Suppressor macrophage treated with lipopolysaccharide for 4 hours (primary cell): ENCODE results near the gene GAK.
"Not testable (repeated sequence)": the region's sequence is repeated elsewhere in the genome, so short reads cannot be mapped to it uniquely, and the experiment has no call there.

Experiments used
- DNase-seq: peaks from one replicate; pipeline ENCODE4 v3.0.0-alpha.2; 2020

GAK gene

DNA sequence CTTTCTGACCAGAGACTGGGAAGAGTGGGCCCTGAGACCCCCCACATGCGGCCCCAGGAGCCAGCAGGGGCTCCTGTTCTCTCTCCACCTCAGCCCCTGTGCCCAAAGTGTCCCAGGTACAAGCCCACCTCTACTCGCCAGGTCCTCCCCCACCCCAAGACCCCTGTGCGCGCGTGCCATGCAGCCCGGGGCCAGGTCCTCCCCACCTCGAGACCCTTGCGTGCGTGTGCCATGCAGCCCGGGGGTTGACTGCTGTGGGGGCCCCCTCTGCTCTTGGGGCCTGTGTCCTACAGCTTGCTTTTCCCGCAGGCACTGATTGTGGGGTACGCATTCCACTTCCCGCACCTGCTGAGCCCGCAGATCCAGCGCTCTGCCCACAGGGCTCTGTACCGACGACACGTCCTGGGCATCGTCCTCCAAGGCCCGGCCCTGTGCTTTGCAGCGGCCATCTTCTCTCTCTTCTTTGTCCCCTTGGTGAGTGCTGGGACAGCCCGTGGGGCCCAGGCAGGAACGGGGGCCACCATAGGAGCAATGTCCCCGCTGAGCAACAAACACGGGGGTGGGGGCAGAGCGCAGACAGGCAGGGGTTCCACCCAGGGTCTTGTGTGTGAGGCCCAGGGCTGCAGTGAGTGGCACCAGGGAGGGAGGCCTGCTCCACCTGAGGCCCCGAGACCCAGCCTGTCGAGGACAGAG lies 20.9 kb upstream of the GAK start:
- DNase-seq = no peak

DNA sequence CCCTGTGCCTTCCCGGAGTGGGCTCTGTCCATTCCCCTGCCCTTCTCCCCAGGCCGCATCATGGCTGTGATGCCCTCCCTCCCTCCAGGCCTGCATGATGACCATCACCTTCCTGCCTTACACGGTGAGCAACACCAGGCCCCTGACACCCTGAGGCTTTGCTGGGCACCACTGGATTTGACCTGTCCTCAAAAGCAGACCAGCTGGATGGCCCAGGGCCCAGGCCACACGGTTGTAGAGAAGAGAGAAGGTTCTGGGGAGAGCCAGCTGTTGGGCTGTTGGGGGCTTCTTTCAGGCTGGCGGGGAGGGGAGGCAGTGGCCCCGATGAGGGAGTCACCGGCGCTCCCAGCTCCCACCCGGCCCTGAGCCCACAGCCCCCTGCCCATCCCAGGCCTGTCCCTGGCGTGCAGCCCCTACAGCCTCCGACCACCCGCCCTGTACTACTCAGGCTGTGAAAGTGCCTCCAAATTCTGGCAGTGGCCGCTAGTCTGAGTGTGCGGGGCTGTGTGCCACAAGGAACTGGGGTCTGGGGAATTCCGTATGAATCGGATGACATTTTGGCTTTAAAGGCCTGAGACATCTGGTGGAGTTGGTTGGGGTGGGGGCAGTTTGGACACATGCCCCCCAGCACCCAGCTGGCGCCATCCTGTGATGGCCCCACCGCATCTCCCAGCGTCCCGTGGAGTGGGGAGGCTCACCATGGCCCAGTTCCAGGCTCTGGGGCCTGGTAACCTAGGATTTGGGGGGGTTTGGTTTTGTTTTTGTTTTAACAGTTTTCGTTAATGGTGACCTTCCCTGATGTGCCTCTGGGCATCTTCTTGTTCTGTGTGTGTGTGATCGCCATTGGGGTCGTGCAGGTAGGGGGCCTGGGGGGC lies 19.7 kb upstream of the GAK start:
- DNase-seq = no peak

DNA sequence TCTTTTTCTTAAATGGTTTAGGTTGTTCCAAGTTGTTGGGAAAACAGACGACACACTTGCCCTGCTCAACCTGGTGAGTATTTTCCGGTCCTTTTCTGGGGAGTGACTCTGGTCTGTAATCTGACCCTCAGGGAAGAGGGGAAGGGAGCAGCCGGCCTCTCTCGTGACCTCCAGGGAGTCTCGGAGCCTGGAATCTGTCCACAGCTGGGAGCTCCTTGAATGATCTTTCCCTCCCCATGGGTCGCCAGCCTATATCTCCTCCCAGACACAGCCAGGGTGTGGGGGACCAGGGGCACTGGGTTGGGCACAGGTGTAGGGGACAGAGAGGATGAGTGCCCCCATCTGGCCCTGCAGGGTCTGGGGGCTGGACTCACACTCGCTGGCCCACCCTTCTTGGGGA lies 19.1 kb upstream of the GAK start:
- no peak for DNase-seq

DNA sequence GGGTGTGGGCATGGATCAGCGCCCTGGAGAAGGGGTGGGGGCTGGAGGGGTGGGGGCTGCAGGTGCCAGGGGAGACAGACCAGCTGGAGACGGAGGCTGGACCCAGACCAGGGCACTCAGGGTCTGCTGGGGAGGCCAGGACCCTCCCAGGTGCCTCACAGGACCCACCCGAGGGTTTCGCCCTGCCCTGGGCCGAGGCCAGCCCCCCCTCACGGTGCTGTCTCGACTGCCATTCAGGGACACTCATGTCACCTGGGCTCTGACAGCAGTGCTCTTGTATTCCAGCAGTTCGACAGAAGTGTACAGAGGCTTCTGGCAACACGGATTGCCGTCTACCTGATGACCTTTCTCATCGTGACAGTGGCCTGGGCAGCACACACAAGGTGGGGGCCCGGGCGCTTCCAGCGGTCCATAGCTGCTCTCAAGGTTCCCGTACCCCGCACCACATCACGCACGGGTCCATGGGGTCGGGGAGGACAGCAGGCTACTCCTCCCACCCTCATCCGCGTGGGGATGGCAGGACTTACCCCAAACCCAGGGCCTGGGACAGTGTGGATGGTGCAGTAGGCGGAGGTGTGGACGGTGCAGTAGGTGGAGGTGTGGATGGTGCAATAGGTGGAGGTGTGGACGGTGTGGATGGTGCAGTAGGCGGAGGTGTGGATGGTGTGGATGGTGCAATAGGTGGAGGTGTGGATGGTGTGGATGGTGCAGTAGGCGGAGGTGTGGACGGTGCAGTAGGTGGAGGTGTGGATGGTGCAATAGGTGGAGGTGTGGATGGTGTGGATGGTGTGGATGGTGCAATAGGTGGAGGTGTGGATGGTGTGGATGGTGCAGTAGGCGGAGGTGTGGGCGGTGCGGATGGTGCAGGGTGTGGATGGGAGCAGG lies 18.3 kb upstream of the GAK start:
- no peak for DNase-seq

DNA sequence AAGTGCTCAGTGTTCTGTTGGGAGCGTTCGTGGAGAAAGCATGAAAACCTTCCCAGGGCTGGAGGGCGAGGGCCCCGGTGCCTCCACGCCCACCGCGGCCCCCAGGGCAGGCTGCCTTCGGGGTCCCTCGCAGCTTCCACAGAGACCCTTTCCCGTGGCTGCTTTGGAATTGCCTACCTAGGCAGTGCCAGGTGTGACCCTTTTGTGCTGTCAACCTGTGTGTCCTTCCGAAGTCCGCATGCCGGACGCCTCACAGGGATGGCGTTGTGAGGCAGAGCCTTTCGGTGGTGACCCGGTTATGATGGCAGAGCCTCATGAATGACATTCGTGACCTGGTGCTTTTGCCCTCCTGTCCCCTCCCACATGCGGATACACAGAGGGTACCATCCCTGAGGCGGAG lies 17.5 kb upstream of the GAK start:
- no peak for DNase-seq

DNA sequence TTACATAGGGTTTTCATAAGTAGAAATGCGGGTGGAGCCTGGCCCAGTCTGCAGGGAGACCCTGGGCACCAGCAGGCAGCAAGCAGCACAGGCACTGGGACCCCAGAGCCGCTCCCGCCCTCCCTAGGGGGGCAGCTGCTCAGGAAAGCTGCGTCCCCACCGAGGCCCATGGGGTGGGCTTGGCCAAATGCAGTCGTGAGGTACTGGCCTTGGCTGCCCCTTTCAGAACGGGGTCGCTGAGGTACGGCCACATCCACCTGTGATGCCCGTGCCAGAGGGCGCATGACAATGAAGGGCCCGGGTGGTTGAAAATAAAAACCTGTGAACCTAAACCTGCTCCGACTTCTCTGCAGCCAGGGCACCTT lies 16.8 kb upstream of the GAK start:
- no peak for DNase-seq

DNA sequence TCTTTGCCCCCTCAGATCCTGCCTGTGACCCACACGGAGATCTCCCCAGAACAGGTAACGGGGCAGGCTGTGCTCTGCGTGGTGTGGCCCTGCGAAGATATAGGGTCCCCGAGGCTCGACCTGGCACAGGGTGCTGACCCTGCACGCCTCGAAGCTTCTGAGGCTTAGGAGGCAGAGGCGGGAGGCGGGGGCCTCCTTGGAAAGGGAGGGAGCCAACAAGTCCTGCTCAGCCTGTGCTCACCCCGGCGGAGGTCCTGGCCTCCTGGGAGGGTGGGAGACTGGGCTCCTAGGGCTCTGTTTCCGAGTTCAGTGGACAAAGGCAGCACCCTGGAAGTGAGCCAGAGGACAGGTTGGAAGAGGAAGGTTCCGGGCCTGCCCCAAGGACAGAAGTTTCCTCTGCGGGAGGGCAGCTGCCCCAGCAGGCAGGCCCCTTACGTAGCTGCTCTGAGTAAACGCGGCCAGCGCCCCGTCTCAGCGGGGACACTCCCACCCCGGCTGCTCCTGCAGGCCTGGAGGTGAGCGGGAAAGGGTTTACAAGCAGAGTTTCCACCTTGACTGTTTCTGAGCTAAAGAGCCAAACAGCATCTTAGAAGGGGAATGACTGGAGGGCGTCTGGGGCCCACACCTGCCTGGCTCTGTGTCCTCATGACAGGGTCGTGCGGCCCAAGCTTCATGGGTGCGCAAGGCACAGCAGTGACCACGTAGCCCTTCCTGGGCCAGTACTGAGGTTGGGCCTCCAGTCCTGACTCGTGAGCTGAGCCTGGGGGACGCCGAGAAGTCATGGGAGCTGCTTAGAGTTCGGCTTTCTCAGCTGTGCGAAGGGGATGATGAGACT lies 16.2 kb upstream of the GAK start:
- DNase-seq = no peak

DNA sequence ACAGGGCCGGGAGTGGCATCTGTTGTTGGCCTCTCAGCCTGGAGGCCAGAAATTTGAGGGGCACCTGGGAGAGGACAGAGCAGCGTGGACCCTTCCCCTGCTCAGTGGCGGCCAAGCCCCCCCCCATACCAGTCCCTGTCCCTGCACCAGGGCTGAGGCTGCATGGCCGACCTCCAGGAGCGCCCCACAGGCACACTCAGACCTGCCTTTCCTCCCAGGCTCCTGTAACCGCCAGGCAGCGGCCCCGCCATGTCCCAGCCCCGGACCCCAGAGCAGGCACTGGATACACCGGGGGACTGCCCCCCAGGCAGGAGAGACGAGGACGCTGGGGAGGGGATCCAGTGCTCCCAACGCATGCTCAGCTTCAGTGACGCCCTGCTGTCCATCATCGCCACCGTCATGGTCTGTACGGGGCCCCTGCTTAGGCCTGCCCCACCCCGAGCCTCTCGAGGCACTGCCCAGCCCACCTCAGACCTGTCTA lies 15.4 kb upstream of the GAK start:
- no peak for DNase-seq

DNA sequence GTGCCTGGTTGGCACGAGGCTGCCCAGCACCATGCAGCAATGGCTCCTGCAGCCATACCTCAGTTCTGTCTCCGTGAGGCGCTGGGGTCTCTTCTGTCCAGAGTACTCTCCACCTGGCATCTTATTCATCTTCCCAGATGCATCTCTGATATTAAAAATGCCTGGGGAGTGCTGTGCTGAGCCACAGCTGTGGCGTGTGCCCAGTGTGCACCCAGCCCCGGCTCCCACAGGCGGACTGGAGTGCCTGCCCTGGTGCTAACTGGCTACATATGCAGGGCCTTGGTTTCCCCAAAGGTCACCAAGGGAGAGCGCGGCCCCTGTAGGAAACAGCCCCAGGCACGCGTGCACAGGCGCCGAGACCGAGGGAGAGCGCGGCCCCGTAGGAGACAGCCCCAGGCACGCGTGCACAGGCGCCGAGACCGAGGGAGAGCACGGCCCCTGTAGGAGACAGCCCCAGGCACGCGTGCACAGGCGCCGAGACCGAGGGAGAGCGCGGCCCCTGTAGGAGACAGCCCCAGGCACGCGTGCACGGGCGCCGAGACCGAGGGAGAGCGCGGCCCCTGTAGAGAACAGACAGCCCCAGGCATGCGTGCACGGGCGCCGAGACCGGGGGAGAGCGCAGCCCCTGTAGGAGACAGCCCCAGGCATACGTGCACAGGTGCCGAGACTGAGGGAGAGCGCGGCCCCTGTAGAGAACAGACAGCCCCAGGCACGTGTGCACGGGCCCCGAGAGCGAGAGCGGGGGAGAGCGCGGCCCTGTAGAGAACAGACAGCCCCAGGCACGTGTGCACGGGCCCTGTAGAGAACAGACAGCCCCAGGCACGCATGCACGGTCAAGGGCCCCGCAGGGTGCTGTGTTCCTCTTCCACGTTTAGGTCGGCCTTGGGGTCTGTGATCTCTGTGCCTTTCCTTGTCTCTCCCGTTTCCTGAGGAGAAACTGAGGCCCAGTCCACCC lies 14.7 kb upstream of the GAK start:
- DNase-seq = no peak

DNA sequence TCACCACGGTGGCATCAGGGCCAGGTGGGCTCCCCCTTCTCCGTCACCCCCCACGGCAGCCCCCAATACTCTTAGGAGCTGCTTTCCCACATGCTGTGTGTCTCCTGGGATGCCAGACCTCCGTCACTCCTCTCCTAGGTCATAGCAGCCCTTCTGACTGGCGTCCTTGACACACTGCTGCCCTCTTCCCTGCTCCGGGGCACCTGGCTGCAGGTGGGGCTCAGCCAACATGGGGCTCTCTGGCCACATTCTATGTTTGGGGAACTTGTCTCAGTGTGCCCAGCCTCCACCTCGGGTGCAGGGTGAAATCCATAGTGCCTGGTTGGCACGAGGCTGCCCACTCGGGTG lies 14.0 kb upstream of the GAK start:
- DNase-seq = no peak

DNA sequence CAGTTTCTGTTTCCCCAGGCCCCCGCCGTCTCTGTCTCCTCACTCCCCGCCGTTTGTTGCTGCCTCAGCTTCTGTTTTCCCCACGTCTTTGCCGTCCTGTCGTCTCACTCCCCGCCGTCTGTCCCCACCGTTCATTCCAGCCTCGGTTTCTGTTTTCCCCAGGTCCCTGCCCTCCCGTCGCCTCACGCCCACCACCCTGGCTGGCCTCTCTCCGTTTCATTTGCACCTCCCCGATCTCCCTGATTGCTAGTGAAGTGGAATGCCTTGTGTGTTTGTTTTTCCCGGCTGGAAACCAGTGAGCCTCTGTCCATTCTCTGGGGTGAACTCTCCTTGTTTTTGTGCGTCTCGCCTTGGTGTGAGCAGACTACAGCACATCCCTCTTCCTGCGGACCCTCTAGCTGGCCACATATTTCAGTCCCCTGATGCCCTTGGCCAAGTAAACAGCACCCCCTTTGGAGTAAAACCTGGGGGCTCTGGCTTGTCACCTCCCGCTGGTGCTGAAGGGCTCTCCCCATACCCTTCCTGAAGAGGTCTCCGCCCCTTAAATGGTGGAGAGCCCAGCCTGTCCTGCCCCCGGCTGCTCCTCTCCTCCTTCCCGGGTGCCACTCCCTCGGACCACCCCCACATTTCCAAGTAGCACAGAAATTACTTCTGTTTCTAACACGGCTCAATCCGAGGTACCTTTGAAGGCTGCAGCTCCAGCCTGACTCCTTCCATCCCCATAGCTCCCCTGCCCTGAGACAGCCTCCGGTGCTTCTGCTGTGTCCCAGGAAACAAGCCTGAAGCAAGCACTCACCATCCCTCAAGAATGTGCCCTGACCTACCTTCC lies 13.4 kb upstream of the GAK start:
- no peak for DNase-seq

DNA sequence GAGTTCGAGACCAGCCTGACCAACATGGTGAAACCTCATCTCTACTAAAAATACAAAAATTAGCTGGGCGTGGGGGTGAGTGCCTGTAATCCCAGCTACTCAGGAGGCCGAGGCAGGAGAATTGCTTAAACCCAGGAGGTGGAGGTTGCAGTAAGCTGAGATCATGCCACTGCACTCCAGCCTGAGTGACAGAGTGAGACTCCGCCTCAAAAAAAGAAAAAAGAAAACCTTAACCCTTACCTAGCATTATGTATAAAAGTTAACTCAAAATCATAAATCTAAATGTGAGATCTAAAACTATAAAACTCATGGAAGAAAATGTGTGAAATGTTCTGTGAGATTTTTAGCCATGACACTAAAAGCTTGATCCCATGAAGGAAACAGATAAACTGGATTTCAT lies 7.4 kb upstream of the GAK start:
- not testable (repeated sequence) for DNase-seq

DNA sequence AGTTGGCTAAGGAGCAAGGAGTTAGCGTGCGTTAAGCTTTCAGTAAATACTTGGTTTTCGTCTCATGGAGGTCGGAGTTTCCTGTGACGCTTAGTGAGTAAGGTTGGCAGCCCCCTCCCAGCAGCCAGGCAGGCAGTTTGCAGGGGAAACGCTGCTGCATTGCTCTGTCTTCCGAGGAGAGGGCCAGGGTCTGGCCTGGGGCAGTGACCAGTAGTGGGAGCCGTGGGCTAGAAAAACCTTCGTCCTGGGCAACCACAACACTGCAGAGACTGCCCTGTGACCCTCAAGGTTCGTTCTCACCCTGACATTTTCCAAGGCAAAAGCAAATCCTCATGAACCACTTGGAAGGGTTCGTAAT lies 576 bp upstream of the GAK start:
- peak; percentile 12 for DNase-seq

DNA sequence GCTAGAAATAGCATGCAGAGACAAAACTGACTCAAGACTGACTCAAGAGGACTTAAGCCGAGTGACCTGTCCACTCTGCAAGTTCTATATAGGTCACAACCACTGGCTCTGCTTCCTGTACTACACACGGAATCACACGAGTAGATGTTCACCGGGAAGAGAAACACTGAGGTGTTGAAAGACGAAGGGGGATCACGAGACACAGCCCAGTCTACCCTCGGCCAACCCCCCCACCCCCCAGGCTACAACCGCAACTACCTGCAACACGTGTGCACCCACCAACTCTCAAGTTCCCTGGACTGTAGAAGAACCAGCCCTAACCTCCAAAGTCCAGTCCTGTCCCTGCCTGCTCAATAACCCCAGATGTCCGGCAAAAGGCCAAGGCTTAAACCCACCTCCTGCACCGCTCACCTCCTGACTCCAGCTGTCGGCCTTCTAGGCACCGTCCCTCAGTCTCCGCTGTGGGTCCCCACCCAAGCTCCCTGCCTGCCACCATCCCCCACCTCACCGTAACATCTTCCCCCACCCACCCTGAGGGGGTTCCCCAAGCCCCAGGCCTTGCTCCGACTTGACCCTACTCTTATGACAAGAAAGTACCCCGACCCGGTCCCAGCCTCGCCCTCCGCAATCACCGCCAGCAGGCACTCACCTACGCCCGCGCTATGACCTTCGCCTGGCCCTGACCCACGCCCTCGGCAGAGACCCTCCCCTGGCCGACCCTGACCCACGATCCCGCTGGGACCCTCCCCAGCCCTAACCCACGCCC lies 739 bp downstream of the GAK start:
- peak; percentile 54 for DNase-seq

DNA sequence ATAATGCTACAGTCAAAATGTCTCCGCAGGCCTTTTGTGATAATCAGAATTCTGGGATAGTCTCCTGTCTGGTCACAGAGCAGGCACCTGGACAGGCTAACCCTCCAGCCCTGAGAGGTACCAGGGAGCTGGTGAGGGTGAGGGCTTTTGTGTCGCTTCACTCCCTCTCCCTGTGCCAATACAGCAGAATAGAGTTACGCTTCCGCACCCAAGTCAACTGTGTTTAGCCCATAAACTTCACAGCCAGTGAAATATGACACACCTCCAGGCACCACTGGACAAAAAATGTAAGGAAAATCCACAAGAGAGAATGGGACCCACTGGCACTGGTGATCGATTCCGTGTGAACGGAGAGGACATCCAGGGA lies 1.3 kb downstream of the GAK start:
- no peak for DNase-seq

DNA sequence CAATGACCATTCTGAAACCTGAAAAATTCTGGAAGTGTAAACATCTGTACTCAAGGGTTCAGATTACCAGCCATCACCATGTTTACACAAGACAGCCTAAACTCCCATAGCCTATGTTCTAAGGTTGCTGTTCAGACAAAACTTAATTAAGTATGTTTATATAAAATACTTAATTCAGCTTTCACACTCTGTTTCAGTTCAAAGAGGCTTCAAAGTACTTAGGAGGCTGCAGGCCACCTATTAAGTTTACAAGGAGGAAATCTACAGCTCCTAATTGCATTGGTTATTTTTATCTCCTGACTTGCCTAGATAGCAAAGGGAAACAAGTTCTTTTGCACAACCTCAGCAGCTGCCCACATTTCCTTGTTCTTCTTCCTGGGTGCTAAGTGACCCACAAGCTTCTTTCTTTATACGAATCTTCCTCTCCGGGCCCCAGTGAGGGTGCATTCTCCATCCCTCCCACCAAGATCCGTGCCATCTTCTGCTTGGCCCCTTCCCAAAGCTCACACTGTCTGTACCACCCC lies 2.0 kb downstream of the GAK start:
- DNase-seq = peak; percentile 65

DNA sequence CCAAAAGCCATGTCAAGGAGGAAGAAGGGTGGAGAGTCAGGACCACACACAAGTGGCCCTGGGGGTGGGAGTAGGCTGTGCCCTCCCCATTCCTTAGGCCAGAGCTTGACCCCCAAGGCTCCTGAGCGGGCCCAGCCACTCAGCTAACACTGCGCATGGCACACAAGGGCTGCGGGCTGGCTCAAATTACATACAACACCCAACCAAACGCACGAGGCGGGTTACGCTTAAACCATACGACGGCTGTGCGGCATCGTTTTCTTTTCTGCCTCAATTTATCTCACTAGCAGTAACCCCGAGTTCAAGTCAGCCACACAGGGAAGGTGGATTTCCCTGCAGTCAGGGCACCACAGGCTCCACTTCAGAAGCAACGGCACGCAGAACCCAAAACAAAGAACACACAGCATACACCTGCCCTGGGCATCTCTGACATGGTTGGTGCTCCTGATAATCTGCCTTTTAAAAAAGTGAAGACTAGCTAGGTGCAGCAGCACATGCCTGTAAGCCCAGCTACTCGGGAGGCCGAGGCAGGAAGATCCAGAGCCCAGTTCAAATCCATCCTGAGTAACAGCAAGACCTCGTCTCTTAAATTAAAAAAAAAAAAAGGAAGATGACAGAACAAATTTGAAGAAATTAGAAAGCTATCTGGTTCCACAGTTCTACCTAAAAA lies 2.9 kb downstream of the GAK start:
- no peak for DNase-seq

DNA sequence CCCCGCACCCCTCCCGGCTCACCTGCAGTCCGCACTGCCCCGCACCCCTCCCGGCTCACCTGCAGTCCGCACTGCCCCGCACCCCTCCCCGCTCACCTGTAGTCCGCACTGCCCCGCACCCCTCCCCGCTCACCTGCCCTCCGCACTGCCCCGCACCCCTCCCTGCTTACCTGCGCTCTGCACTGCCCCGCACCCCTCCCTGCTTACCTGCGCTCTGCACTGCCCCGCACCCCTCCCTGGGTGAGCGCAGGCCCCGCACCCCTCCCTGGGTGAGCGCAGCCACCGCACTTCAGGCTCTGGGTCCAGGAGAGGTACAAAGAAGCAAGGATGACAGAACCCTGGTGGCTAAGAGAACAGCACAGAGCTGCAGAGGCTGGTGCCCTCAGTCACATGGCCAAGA lies 4.5 kb downstream of the GAK start:
- DNase-seq = not testable (repeated sequence)

DNA sequence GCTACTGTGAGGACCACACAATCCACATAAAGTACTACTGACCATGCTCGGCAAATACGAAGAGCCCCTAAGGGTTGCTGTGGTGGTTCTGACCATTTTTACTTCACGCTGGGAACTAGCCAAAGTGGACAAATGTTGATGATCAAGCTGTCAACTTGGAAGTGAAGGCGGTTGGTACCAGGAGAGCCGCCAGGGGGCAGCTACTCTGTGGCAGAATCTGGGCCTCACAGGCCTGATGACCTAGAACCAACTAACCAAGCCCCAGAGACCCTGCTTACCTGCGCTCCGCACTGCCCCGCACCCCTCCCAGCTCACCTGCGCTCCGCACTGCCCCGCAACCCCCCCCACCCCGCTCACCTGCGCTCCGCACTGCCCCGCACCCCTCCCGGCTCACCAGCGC lies 5.6 kb downstream of the GAK start:
- DNase-seq = no peak
